ENCODE results near the gene CAVIN2.
A peak's percentile ranks its signal among the peaks of the same experiment; 100 is the strongest.

Gene CAVIN2

DNA sequence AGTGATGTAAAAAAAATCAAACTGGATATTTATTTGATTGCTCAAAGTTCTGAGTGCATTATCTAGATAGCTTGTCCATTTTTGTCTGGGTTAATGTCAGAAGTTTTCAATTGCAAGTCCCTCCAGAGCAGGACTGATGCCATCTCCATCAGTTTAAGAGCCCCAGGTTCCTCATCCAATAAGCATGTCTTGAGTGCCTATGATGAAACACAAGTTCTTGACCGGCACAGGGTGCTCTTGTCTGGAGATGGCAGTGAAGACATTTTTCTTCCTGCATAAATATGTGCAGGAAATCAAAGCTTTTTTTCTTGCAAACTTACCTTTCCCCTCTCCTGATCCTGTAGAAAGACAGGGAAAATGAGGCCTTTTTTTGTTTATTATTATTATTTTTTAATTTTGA is 31.9 kb downstream of the CAVIN2 start:
- H3K9ac ChIP-seq (ENCODE audit: low read length), result no peak overlapping the region
- peaks cover 4% of the 10 kb centered on the region for H3K4me1 ChIP-seq (ENCODE audit: insufficient read depth, low read length)
- no peaks in the 10 kb centered on the region for H3K36me3 ChIP-seq (ENCODE audit: insufficient read depth, low read length)
- H3K9me3 ChIP-seq (ENCODE audit: low read length), result no peaks in the 10 kb centered on the region
- no peaks in the 10 kb centered on the region for H3K27me3 ChIP-seq (ENCODE audit: control insufficient read depth in 1 of 2, insufficient read depth in 2 of 2, low read length in 2 of 2)
- H3K27ac ChIP-seq (ENCODE audit: low read depth, low read length), result no peak overlapping the region
- no peak overlapping the region for H3K4me3 ChIP-seq (ENCODE audit: low read depth in 1 of 2, low read length in 2 of 2)

DNA sequence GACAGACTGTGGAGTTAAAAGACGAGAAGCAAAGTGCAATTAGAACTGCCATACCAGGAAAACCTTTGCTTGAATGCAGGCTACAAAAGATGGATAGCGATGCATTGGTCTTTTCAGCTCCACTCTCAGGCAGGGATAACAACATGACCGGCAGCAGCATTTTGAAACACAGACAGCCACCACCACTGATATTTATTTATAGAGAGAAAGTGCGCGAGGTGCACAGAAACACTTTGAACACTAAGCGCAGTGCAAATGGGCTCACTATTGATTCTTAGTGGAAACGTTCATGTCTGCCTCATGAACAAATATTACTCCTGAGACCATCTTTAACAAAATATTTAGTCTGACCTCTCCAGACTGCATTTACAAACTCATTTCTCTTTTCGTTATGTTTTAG is 32.9 kb downstream of the CAVIN2 start:
- Histone ChIP-seq H3K9me3 (ENCODE audit: low read length) (no peaks in the 10 kb centered on the region), H3K9ac (ENCODE audit: low read length) (no peak overlapping the region), H3K4me1 (ENCODE audit: insufficient read depth, low read length) (peaks cover 4% of the 10 kb centered on the region), H3K4me3 (ENCODE audit: low read depth in 1 of 2, low read length in 2 of 2) (no peak overlapping the region), H3K27me3 (ENCODE audit: control insufficient read depth in 1 of 2, insufficient read depth in 2 of 2, low read length in 2 of 2) (no peaks in the 10 kb centered on the region), H3K36me3 (ENCODE audit: insufficient read depth, low read length) (no peaks in the 10 kb centered on the region), H3K27ac (ENCODE audit: low read depth, low read length) (no peak overlapping the region)

DNA sequence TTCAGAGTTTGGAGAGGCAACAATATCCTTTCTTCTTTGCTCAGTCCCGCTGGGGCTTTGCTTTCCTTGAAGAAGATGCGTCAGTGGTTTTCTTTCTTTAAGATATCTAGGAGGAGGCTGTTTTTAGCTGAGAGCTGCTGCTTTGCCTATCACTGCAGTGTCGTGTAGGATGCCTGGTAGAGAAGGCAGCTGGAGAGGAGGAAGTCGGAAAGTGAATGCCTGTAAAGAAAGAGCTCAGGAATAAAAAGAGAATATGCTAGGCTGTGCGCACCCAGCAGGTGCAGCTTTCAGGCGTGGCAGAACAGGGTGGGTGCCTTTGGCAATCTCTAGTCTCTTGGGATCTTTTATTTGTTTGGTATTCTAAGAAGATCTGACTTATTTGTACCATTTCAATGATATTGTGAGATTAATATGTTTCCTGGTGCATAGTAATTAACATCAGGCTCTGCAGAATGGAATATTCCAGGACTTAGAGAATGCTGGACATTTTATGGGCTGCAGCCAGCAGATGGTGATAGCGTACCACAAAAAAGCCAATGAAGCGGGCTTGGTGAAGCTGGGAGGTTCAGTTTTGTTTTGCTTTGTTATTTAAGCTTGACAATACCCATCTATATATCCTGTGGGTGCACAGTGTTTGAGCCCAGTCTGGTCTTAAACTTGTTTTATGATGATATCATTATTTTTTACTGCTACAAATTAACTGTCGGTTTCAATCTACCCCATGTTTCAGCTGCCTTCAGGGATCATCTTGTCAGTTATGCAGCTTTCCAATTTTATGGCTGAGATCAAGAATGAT is 34.9 kb downstream of the CAVIN2 start:
- Histone ChIP-seq H3K4me1 (ENCODE audit: insufficient read depth, low read length) (peaks cover 4% of the 10 kb centered on the region), H3K27me3 (ENCODE audit: control insufficient read depth in 1 of 2, insufficient read depth in 2 of 2, low read length in 2 of 2) (no peaks in the 10 kb centered on the region), H3K9me3 (ENCODE audit: low read length) (no peaks in the 10 kb centered on the region), H3K4me3 (ENCODE audit: low read depth in 1 of 2, low read length in 2 of 2) (peak overlapping the region; percentile 15 to 25), H3K9ac (ENCODE audit: low read length) (peak overlapping the region; percentile 2), H3K36me3 (ENCODE audit: insufficient read depth, low read length) (no peaks in the 10 kb centered on the region), H3K27ac (ENCODE audit: low read depth, low read length) (no peak overlapping the region)

DNA sequence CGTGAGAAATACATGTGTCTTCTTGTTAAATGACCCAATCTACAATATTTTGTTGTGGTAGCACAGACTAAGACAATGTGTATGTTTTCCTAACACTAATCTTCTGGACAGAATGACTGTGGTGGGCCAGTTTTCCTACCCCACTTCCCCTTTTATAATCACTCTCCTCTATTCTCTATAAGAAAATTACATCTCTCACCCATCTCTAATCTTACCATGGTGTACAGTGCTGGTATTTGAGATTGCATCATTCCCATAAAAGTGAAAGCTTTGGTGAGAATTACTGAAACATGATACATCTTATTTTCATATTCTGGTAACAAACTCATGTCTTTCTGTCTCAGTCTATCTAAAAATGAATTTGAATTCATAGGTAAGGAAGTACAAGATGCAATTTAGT is 40.5 kb downstream of the CAVIN2 start:
- H3K4me1 ChIP-seq (ENCODE audit: insufficient read depth, low read length), result no peaks in the 10 kb centered on the region

DNA sequence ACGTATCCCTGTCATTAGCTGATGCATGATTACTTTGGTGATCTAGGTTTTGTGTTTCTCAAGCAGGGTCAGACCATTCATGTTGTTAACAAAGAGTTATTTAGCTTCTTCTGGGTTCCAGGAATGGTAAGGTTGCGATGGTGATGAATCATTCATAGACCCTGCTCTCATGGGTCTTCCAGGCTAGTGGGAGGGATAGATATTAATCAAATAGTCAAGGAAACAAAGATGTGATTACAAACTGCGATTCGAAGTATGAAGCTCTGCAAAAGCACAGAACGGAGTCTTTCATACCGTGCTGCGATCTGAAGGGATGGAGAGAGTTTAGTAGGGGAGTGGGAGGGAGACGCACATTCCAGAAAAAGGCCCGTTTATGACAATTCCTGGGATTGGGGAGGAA is 42.1 kb downstream of the CAVIN2 start:
- Histone ChIP-seq H3K27ac (ENCODE audit: low read depth, low read length) (no peak overlapping the region), H3K9ac (ENCODE audit: low read length) (no peak overlapping the region), H3K9me3 (ENCODE audit: low read length) (no peaks in the 10 kb centered on the region), H3K4me3 (ENCODE audit: low read depth in 1 of 2, low read length in 2 of 2) (no peak overlapping the region), H3K27me3 (ENCODE audit: control insufficient read depth in 1 of 2, insufficient read depth in 2 of 2, low read length in 2 of 2) (no peaks in the 10 kb centered on the region), H3K4me1 (ENCODE audit: insufficient read depth, low read length) (no peaks in the 10 kb centered on the region), H3K36me3 (ENCODE audit: insufficient read depth, low read length) (no peaks in the 10 kb centered on the region)

More for the DNA sequence above, 40.5 kb downstream of the CAVIN2 start:
- Histone ChIP-seq H3K4me3 (ENCODE audit: low read depth in 1 of 2, low read length in 2 of 2) (no peak overlapping the region), H3K27me3 (ENCODE audit: control insufficient read depth in 1 of 2, insufficient read depth in 2 of 2, low read length in 2 of 2) (no peaks in the 10 kb centered on the region), H3K36me3 (ENCODE audit: insufficient read depth, low read length) (no peaks in the 10 kb centered on the region), H3K27ac (ENCODE audit: low read depth, low read length) (no peak overlapping the region), H3K9ac (ENCODE audit: low read length) (no peak overlapping the region), H3K9me3 (ENCODE audit: low read length) (no peaks in the 10 kb centered on the region)

DNA sequence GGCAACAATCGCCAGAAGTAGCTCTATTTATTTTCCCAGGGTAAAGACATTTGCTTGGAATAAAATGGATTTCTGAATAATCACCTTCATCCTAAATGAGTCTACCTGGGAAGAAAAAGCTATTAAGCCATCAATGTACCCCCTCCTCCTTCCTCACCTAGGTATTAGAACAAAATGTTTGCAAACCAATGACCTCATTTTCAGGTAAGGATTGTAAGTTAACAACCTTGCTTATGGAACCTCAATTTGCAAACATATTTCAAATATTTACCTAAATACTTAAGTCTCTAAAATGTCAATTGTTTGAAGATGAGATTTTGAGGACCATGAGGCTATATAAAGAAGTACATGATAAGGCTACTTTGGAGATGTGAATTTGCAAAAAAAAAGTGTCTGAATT is 43.9 kb downstream of the CAVIN2 start:
- no peak overlapping the region for H3K4me3 ChIP-seq (ENCODE audit: low read depth in 1 of 2, low read length in 2 of 2)
- no peak overlapping the region for H3K27ac ChIP-seq (ENCODE audit: low read depth, low read length)
- no peak overlapping the region for H3K9ac ChIP-seq (ENCODE audit: low read length)
- no peaks in the 10 kb centered on the region for H3K4me1 ChIP-seq (ENCODE audit: insufficient read depth, low read length)
- H3K9me3 ChIP-seq (ENCODE audit: low read length), result no peaks in the 10 kb centered on the region
- no peaks in the 10 kb centered on the region for H3K36me3 ChIP-seq (ENCODE audit: insufficient read depth, low read length)
- no peaks in the 10 kb centered on the region for H3K27me3 ChIP-seq (ENCODE audit: control insufficient read depth in 1 of 2, insufficient read depth in 2 of 2, low read length in 2 of 2)

DNA sequence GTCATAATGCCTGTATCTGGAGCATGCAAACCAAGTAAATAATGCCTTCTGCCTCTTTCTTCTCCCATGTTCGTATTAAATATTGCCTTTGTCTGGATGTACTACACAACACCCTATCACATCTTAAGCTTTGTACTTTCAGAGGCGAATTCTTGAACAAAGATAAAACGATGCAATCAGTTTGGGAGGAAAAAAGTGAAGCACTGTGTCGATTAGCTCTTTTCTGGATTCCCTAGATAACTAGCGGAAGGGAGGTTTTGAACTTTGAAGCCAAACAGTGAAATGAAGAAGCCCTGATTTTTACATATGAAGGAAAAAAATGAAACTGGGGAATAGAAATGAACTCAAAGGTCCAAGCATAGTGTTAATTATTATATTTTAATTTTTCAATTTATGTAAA is 44.7 kb downstream of the CAVIN2 start:
- no peaks in the 10 kb centered on the region for H3K27me3 ChIP-seq (ENCODE audit: control insufficient read depth in 1 of 2, insufficient read depth in 2 of 2, low read length in 2 of 2)
- no peaks in the 10 kb centered on the region for H3K9me3 ChIP-seq (ENCODE audit: low read length)
- no peaks in the 10 kb centered on the region for H3K4me1 ChIP-seq (ENCODE audit: insufficient read depth, low read length)
- H3K9ac ChIP-seq (ENCODE audit: low read length), result no peak overlapping the region
- no peak overlapping the region for H3K27ac ChIP-seq (ENCODE audit: low read depth, low read length)
- no peaks in the 10 kb centered on the region for H3K36me3 ChIP-seq (ENCODE audit: insufficient read depth, low read length)
- H3K4me3 ChIP-seq (ENCODE audit: low read depth in 1 of 2, low read length in 2 of 2), result no peak overlapping the region

DNA sequence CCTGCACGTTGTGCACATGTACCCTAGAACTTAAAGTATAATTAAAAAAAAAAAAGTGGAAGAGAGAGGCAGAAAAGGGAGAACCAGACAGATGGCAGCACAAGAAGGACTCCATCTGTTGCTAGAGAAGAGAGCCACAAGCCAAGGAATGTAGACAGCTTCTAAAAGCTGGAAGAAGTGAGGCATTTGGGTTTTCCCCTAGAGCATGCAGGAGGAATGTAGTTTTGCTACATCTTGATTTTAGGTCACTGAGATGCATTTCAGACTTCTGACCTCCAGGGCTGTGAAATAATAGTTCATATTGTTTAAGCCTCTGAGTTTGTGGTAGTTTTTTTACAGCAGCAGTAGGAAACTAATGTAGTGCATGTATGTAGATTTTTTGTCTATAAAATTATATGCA is 46.0 kb downstream of the CAVIN2 start:
- Histone ChIP-seq H3K4me3 (ENCODE audit: low read depth in 1 of 2, low read length in 2 of 2) (no peak overlapping the region), H3K27me3 (ENCODE audit: control insufficient read depth in 1 of 2, insufficient read depth in 2 of 2, low read length in 2 of 2) (no peaks in the 10 kb centered on the region), H3K9me3 (ENCODE audit: low read length) (no peaks in the 10 kb centered on the region), H3K4me1 (ENCODE audit: insufficient read depth, low read length) (no peaks in the 10 kb centered on the region), H3K36me3 (ENCODE audit: insufficient read depth, low read length) (no peaks in the 10 kb centered on the region), H3K27ac (ENCODE audit: low read depth, low read length) (no peak overlapping the region), H3K9ac (ENCODE audit: low read length) (no peak overlapping the region)

DNA sequence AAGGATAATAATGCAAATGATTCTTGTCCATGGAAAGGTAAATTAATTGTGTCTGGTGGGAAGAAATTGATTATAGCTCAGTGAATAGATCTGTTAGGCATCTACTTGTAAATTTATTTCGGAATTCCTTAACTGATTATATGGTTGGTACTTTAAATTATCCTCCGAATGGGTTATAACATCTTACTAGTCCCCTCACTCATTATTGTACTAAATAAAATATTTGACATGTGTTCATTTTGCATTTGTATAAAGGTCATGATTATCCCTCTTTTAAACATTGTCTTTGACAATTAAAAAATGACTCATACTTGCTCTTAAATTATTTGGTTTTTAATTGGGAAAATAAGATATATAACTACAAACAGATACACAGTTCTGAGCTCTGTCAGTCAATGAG is 47.4 kb downstream of the CAVIN2 start:
- no peaks in the 10 kb centered on the region for H3K4me1 ChIP-seq (ENCODE audit: insufficient read depth, low read length)
- no peak overlapping the region for H3K27ac ChIP-seq (ENCODE audit: low read depth, low read length)
- no peak overlapping the region for H3K4me3 ChIP-seq (ENCODE audit: low read depth in 1 of 2, low read length in 2 of 2)
- no peaks in the 10 kb centered on the region for H3K36me3 ChIP-seq (ENCODE audit: insufficient read depth, low read length)
- H3K9ac ChIP-seq (ENCODE audit: low read length), result no peak overlapping the region
- H3K9me3 ChIP-seq (ENCODE audit: low read length), result no peaks in the 10 kb centered on the region
- H3K27me3 ChIP-seq (ENCODE audit: control insufficient read depth in 1 of 2, insufficient read depth in 2 of 2, low read length in 2 of 2), result no peaks in the 10 kb centered on the region

DNA sequence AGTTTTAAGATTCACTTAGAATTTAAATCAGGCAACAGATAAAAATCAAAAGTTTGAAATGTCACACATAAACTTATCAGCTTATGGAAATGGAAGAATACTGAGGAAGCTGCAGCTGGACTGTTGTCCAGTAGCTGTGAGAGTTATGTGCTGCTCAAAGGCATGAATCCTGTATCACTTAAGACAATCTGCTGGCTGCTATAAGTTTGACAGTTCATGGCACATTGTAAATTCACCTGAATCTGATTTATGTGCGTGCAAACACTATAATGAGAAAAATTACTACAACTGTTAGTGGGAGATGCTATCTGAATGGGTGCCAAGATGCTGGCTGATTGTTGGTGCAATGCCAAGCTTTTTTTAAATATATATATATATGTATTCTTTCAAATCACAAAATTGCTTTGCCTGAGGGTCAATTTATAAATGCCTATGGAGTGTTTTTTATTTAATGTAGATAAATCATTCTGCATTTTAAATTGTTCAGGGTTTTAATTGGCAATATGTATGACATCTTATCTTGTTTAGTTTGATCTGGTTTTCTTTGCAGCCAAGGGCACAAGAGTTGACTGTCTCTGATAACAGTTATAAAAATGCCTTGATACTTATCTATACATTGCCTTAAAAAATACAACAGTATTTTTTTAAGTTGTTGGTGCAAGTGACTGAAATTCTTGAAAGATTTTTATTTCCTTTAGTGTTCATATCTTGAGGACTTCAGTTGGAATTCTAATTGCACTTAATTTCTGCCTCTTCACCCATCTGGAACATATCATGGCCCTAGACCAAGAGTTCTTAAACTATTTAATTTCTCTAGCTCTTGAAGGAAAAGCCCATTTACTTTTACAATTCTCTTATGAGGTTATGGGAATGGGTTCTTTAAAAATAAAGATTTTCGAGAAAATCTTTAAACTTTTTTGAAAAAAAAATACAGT is 48.7 kb downstream of the CAVIN2 start:
- no peaks in the 10 kb centered on the region for H3K36me3 ChIP-seq (ENCODE audit: insufficient read depth, low read length)

DNA sequence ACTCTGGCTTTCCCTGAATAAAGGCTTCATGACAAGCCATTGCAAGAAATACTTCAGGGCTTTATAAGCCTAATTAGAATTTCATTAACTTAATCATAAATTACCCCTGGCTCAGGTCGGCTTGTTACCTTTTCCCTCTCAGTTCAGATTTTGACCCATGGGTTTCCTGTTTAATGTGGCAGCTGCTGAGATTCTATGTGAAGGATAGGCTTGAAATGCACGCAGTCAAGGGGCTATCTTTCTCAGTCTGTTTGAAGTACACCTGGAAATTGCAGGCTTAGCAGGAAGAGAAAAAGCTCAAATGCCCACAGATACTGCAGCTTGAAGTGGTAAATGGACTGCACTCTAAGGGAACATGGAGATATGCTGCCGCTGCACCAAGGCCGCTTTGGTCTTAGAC is 49.4 kb downstream of the CAVIN2 start:
- Histone ChIP-seq H3K9ac (ENCODE audit: low read length) (no peak overlapping the region), H3K27ac (ENCODE audit: low read depth, low read length) (no peak overlapping the region), H3K9me3 (ENCODE audit: low read length) (no peaks in the 10 kb centered on the region), H3K27me3 (ENCODE audit: control insufficient read depth in 1 of 2, insufficient read depth in 2 of 2, low read length in 2 of 2) (no peaks in the 10 kb centered on the region), H3K4me3 (ENCODE audit: low read depth in 1 of 2, low read length in 2 of 2) (no peak overlapping the region), H3K36me3 (ENCODE audit: insufficient read depth, low read length) (no peaks in the 10 kb centered on the region), H3K4me1 (ENCODE audit: insufficient read depth, low read length) (no peaks in the 10 kb centered on the region)

More for the DNA sequence above, 48.7 kb downstream of the CAVIN2 start:
- H3K9me3 ChIP-seq (ENCODE audit: low read length), result no peaks in the 10 kb centered on the region
- H3K9ac ChIP-seq (ENCODE audit: low read length), result no peak overlapping the region
- no peaks in the 10 kb centered on the region for H3K27me3 ChIP-seq (ENCODE audit: control insufficient read depth in 1 of 2, insufficient read depth in 2 of 2, low read length in 2 of 2)
- no peaks in the 10 kb centered on the region for H3K4me1 ChIP-seq (ENCODE audit: insufficient read depth, low read length)
- no peak overlapping the region for H3K4me3 ChIP-seq (ENCODE audit: low read depth in 1 of 2, low read length in 2 of 2)
- H3K27ac ChIP-seq (ENCODE audit: low read depth, low read length), result no peak overlapping the region
